ENCODE results near the gene CPNE1. TPM values are rescaled to one million over a fixed set of nuclear protein-coding genes. Genes with fewer than 3 reads are reported as not detected.
A peak's percentile ranks its signal among the peaks of the same experiment; 100 is the strongest.
"Not testable (repeated sequence)": the region's sequence is repeated elsewhere in the genome, so short reads cannot be mapped to it uniquely, and the experiment has no call there.

The CPNE1 gene
- 45.6 TPM for total RNA-seq
- polyA plus RNA-seq (ENCODE audit: insufficient read depth in 1 of 8, insufficient read length in 8 of 8, low replicate concordance in 1 of 8): 100 to 1,000 TPM in 7 of 8 donors, 10 to 100 TPM in 1; 81.5 to 176 (median 147) TPM
- long read RNA-seq, donor 1, transcript CPNE1-221 (2 exons, 625 nt): major isoform, 23 of 28 reads
- long read RNA-seq, donor 1, partial matches to known transcripts: 0 of 28 reads
- long read RNA-seq, donor 1, other reads (novel, unspliced or antisense): 0 of 28 reads
- long read RNA-seq, donor 2, partial matches to known transcripts: 0 of 1 reads
- long read RNA-seq, donor 2, other reads (novel, unspliced or antisense): 0 of 1 reads
- long read RNA-seq, donor 3, transcript CPNE1-221 (2 exons, 625 nt): major isoform, 46 of 53 reads
- long read RNA-seq, donor 3, transcript CPNE1-204 (16 exons, 1,928 nt): minor isoform, 5 of 53 reads
- long read RNA-seq, donor 3, partial matches to known transcripts: 0 of 53 reads
- long read RNA-seq, donor 3, other reads (novel, unspliced or antisense): 0 of 53 reads
- long read RNA-seq, donor 4, partial matches to known transcripts: 0 of 5 reads
- long read RNA-seq, donor 4, other reads (novel, unspliced or antisense): 0 of 5 reads
- long read RNA-seq, donor 5, transcript CPNE1-221 (2 exons, 625 nt): major isoform, 53 of 103 reads
- long read RNA-seq, donor 5, transcript CPNE1-204 (16 exons, 1,928 nt): minor isoform, 8 of 103 reads
- long read RNA-seq, donor 5, partial matches to known transcripts: 31 of 103 reads
- long read RNA-seq, donor 5, other reads (novel, unspliced or antisense): 7 of 103 reads
- long read RNA-seq, donor 6, transcript CPNE1-204 (16 exons, 1,928 nt): minor isoform, 6 of 78 reads
- long read RNA-seq, donor 6, transcript CPNE1-221 (2 exons, 625 nt): major isoform, 56 of 78 reads
- long read RNA-seq, donor 6, partial matches to known transcripts: 5 of 78 reads
- long read RNA-seq, donor 6, other reads (novel, unspliced or antisense): 7 of 78 reads
- long read RNA-seq, donor 7, transcript CPNE1-221 (2 exons, 625 nt): major isoform, 61 of 67 reads
- long read RNA-seq, donor 7, partial matches to known transcripts: 0 of 67 reads
- long read RNA-seq, donor 7, other reads (novel, unspliced or antisense): 0 of 67 reads
- long read RNA-seq, donor 8, transcript CPNE1-221 (2 exons, 625 nt): major isoform, 18 of 36 reads
- long read RNA-seq, donor 8, transcript CPNE1-204 (16 exons, 1,928 nt): minor isoform, 6 of 36 reads
- long read RNA-seq, donor 8, partial matches to known transcripts: 0 of 36 reads
- long read RNA-seq, donor 8, other reads (novel, unspliced or antisense): 8 of 36 reads
- long read RNA-seq, donor 9, transcript CPNE1-221 (2 exons, 625 nt): major isoform, 38 of 41 reads
- long read RNA-seq, donor 9, partial matches to known transcripts: 0 of 41 reads
- long read RNA-seq, donor 9, other reads (novel, unspliced or antisense): 0 of 41 reads
- long read RNA-seq, donor 10, transcript CPNE1-221 (2 exons, 625 nt): major isoform, 16 of 36 reads
- long read RNA-seq, donor 10, transcript CPNE1-204 (16 exons, 1,928 nt): minor isoform, 9 of 36 reads
- long read RNA-seq, donor 10, partial matches to known transcripts: 6 of 36 reads
- long read RNA-seq, donor 10, other reads (novel, unspliced or antisense): 5 of 36 reads
- long read RNA-seq, donor 11, transcript CPNE1-221 (2 exons, 625 nt): major isoform, 13 of 13 reads
- long read RNA-seq, donor 11, partial matches to known transcripts: 0 of 13 reads
- long read RNA-seq, donor 11, other reads (novel, unspliced or antisense): 0 of 13 reads

DNA sequence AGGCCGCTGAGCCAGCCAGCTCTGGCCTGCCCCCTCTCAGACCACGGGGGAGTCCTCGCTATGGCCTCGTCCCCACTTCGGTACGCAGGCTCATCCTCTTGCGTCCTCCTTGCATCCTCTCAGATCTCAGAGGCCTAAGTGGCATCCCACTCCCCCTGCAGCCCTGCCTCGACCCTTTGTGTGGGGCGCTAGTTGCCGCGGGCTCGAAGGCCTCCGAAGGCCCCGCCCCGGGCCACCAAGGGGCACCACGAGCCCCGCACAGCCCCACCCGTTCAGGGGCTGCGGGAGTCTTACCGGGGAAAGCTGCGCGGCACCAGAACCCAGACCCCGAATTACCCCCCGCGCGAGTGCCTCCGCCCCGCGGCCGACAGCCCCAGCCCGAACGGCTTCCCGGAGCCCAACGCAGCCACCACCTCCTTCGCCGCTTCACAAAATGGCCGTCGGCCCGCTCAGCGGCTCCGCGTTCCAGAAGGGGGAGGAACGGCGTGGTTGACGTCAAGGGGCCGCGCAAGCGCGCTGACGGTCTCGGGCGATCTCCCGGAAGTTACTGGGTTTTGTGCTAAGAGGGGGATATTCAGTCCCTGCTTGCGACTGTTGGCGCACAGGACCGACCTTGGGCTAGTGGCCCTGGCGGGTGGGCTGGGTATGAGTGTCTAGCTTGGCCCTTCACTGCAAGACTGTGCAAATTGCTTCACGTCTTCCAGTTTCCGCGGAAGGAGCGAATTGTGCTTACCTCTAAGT is at the start of gene CPNE1, which contains the start of gene RBM12:
TSS of gene CPNE1 (minus strand) at position 435 of the 741 bp plus-strand sequence. CDS start 31,977 bp downstream, outside the sequence.
TSS of gene RBM12 (minus strand) at position 435 of the 741 bp plus-strand sequence. CDS start 9,578 bp downstream, outside the sequence.
- peaks cover 7% of the 10 kb centered on the region for H3K36me3 ChIP-seq (ENCODE audit: control insufficient read depth, insufficient read depth, low read length)
- no peaks in the 10 kb centered on the region for H3K9me3 ChIP-seq (replicated peaks; ENCODE audit: control insufficient read depth, low read depth, low read length)
- H3K4me3 ChIP-seq (ENCODE audit: low read length): peak within 1 kb of the TSS; percentile 89
- no peaks in the 10 kb centered on the region for H3K27me3 ChIP-seq (ENCODE audit: control insufficient read depth, insufficient read depth, low read length)
- peak within 1 kb of the TSS; percentile 98 for H3K27ac ChIP-seq (ENCODE audit: low read length)
- peaks cover 6% of the 10 kb centered on the region for H3K4me1 ChIP-seq (ENCODE audit: control insufficient read depth, insufficient read depth, low read length)
- peak; percentile 97 for DNase-seq
- under 1% methylated on average over 61 of the region's 61 CpGs for WGBS (ENCODE audit: insufficient coverage)

DNA sequence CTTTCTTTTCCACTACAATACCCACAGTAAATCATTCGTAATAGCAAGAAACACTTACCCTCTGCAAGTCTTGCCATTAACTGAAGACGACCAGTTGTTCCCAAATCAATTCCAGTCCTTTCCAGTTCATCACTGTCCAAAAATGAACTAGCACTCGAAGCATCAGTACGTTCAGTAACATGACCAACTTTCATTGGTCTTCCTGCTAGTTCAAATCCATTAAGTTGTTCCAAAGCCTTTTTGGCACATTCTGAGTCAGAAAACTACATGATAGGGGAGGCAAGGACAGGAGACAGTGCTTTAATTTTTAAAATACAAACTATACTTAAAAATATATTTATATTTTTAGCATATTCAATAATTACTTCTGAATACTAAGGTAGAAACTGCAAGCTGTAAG is 49.4 kb upstream of the CPNE1 start:
- Histone ChIP-seq H3K9me3 (replicated peaks; ENCODE audit: control insufficient read depth, low read depth, low read length) (no peaks in the 10 kb centered on the region), H3K4me1 (ENCODE audit: control insufficient read depth, insufficient read depth, low read length) (no peaks in the 10 kb centered on the region), H3K36me3 (ENCODE audit: control insufficient read depth, insufficient read depth, low read length) (peaks cover 65% of the 10 kb centered on the region), H3K27ac (ENCODE audit: low read length) (no peak overlapping the region), H3K4me3 (ENCODE audit: low read length) (no peak overlapping the region), H3K27me3 (ENCODE audit: control insufficient read depth, insufficient read depth, low read length) (no peaks in the 10 kb centered on the region)
- WGBS (ENCODE audit: insufficient coverage): 75% methylated on average over 4 of the region's 4 CpGs
- DNase-seq: no peak

DNA sequence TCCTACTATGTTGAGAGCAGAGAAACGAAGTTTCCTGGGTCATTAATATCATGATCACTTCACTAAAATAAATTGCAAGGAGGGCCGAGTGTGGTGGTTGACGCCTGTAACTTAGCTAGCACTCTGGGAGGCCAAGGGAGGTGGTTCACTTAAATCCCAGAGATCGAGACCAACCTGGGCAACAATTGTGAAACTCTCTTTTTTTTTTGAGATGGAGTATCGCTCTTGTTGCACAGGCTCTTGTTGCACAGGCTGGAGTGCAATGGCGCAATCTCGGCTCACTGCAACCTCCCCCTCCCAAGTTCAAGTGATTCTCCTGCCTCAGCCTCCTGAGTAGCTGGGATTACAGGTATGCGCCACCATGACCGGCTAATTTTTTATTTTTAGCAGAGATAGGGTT is 48.4 kb upstream of the CPNE1 start:
- not testable (repeated sequence) for H3K27me3 ChIP-seq (ENCODE audit: control insufficient read depth, insufficient read depth, low read length); H3K4me3 ChIP-seq (ENCODE audit: low read length); H3K4me1 ChIP-seq (ENCODE audit: control insufficient read depth, insufficient read depth, low read length); DNase-seq; H3K9me3 ChIP-seq (replicated peaks; ENCODE audit: control insufficient read depth, low read depth, low read length); H3K27ac ChIP-seq (ENCODE audit: low read length)
- H3K36me3 ChIP-seq (ENCODE audit: control insufficient read depth, insufficient read depth, low read length): peaks cover 57% of the 10 kb centered on the region
- 92% methylated on average over 3 of the region's 9 CpGs for WGBS (ENCODE audit: insufficient coverage)

DNA sequence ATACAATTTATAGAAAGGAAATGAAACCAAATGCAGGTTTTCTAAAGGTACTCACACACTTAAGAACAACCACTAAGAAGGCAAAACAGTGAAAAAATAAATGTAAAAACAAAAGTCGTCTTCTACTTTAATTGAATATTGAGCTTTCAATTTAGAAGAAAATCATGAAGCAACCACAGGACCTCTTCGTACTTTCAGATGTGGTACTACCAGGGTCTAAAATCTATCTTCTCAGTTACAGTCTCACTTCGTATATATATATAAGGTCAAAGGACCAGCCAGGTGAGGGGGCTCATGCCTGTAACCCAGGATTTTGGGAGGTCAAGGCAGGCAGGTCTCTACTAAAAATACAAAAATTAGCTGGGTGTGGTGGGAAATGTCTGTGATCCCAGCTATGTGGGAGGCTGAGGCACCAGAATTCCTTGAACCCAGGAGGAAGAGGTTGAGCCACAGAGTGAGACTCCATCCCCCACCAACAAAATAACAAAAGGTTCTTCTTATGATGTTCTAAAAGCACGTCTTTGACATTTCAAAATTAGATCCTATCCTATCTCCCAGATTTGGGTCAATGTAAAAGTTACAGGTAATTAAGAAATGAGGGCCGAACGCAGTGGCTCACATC is 47.0 kb upstream of the CPNE1 start:
- no peak for DNase-seq
- Histone ChIP-seq H3K27me3 (ENCODE audit: control insufficient read depth, insufficient read depth, low read length) (no peaks in the 10 kb centered on the region), H3K9me3 (replicated peaks; ENCODE audit: control insufficient read depth, low read depth, low read length) (no peaks in the 10 kb centered on the region), H3K4me3 (ENCODE audit: low read length) (no peak overlapping the region), H3K4me1 (ENCODE audit: control insufficient read depth, insufficient read depth, low read length) (no peaks in the 10 kb centered on the region), H3K27ac (ENCODE audit: low read length) (no peak overlapping the region), H3K36me3 (ENCODE audit: control insufficient read depth, insufficient read depth, low read length) (peaks cover 48% of the 10 kb centered on the region)
- WGBS (ENCODE audit: insufficient coverage): no CpG with 5 or more reads among the region's 6 CpGs

DNA sequence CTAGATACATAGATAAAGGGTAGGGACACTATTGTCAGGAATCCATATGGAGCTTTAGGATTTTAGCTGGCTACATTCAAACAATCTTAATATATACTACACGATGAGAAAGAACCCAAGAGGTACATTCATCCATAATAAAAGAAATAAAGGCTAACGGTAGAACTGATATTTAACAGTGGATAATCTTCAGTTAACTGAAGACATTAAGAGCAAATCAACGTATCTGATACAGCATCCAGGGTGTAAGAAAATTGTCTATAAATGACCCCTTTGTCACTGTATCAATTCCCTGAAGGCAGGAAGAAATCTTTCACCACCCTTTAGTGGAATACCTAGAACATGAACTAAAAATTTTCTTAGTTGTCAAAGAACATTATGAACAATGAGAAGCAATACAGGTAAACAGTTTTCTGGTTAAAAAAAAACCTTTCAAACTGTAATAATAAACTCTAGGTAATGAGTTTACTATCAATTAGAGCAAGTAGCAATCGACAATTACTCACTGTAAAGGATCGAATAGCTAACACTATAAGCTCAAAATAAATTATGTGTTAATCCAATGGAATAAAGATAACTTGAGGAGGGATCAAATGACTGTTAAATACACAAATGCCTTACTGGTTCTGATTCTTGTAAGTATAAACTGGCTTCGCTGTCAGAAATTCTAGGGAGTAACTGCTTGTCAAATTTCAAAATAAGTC is 46.3 kb upstream of the CPNE1 start:
- no peak for DNase-seq
- Histone ChIP-seq H3K27me3 (ENCODE audit: control insufficient read depth, insufficient read depth, low read length) (no peaks in the 10 kb centered on the region), H3K4me3 (ENCODE audit: low read length) (no peak overlapping the region), H3K9me3 (replicated peaks; ENCODE audit: control insufficient read depth, low read depth, low read length) (no peaks in the 10 kb centered on the region), H3K4me1 (ENCODE audit: control insufficient read depth, insufficient read depth, low read length) (no peaks in the 10 kb centered on the region), H3K36me3 (ENCODE audit: control insufficient read depth, insufficient read depth, low read length) (peaks cover 46% of the 10 kb centered on the region), H3K27ac (ENCODE audit: low read length) (no peak overlapping the region)
- no CpG with 5 or more reads among the region's 6 CpGs for WGBS (ENCODE audit: insufficient coverage)

DNA sequence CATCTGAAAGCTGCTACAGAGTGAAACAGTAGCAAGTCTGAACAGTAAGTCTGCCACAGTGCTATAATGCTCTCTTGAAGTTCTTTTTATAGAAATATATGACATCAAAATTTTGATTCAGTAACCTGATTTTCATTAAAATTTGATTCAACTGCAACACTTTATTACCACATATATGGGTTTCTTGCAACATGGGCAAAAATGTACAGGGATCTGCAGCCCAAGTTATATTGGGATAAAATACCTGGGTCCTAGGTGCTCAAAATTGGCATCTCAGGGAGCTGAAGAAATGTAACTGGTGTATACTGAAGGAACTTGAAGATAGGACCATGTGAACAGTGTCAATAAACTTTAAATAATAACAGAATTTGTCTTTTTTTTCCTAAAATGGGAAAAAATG is 45.3 kb upstream of the CPNE1 start:
- H3K9me3 ChIP-seq (replicated peaks; ENCODE audit: control insufficient read depth, low read depth, low read length): no peaks in the 10 kb centered on the region
- H3K27ac ChIP-seq (ENCODE audit: low read length): no peak overlapping the region
- no peaks in the 10 kb centered on the region for H3K4me1 ChIP-seq (ENCODE audit: control insufficient read depth, insufficient read depth, low read length)
- no peak for DNase-seq
- H3K36me3 ChIP-seq (ENCODE audit: control insufficient read depth, insufficient read depth, low read length): peaks cover 45% of the 10 kb centered on the region
- no peaks in the 10 kb centered on the region for H3K27me3 ChIP-seq (ENCODE audit: control insufficient read depth, insufficient read depth, low read length)
- no peak overlapping the region for H3K4me3 ChIP-seq (ENCODE audit: low read length)

DNA sequence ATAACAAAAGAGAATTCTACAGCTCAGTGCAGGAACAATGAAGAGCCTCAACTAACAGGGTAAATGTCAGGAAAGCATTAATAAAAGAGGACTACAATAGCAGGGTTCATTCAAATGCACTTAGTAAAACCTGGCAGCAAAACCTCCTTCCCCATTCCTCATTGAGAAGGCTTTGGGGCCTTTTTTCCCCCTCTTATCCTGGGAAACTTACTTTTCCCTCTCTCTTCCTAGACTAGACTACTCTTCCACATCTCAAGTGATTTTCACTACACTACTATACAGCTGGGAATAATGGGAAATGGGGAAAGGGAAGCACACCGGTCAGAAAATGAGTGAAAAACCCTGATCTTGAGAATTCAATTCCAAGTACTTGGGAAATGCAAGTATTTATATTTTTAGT is 44.6 kb upstream of the CPNE1 start:
- no peaks in the 10 kb centered on the region for H3K9me3 ChIP-seq (replicated peaks; ENCODE audit: control insufficient read depth, low read depth, low read length)
- H3K4me3 ChIP-seq (ENCODE audit: low read length): no peak overlapping the region
- WGBS (ENCODE audit: insufficient coverage): no CpG with 5 or more reads among the region's 1 CpG
- no peaks in the 10 kb centered on the region for H3K4me1 ChIP-seq (ENCODE audit: control insufficient read depth, insufficient read depth, low read length)
- no peak for DNase-seq
- H3K27me3 ChIP-seq (ENCODE audit: control insufficient read depth, insufficient read depth, low read length): no peaks in the 10 kb centered on the region
- peaks cover 44% of the 10 kb centered on the region for H3K36me3 ChIP-seq (ENCODE audit: control insufficient read depth, insufficient read depth, low read length)
- H3K27ac ChIP-seq (ENCODE audit: low read length): no peak overlapping the region

DNA sequence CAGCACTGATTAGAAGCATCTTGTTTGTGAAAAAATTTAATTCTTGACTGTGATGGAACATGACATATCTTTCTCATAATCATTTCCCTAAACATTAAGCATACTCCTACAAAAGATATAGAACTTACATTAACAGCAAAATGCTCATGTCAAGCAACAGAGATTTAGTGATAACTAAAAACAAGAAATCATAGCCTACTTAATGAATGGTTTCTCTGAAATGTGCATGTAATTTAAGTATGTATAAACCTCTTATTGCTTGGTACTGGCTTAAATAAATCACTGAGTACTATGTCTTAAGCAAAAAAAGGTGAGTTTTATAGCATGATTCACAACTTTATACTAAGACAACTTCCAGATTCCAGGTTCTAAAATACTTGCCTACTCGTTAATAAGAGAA is 43.8 kb upstream of the CPNE1 start:
- no peak overlapping the region for H3K27ac ChIP-seq (ENCODE audit: low read length)
- no peaks in the 10 kb centered on the region for H3K4me1 ChIP-seq (ENCODE audit: control insufficient read depth, insufficient read depth, low read length)
- DNase-seq: no peak
- peaks cover 39% of the 10 kb centered on the region for H3K36me3 ChIP-seq (ENCODE audit: control insufficient read depth, insufficient read depth, low read length)
- no peaks in the 10 kb centered on the region for H3K9me3 ChIP-seq (replicated peaks; ENCODE audit: control insufficient read depth, low read depth, low read length)
- no peaks in the 10 kb centered on the region for H3K27me3 ChIP-seq (ENCODE audit: control insufficient read depth, insufficient read depth, low read length)
- no peak overlapping the region for H3K4me3 ChIP-seq (ENCODE audit: low read length)
- no CpG with 5 or more reads among the region's 1 CpG for WGBS (ENCODE audit: insufficient coverage)

Measured in muscle of leg (tissue), 16 donors.